Gastrocnemius medialis (tissue), 4 donors: Measurements from ENCODE around the gene SP2.

Experiments used
- CTCF ChIP-seq, 5 experiments: fragments of 450-650 bp in 3 of 5; fragments of 200-600 bp in 2 of 5; sonication (generic) in 2 of 5; IDR thresholded peaks in 4 of 5; conservative IDR thresholded peaks in 1 of 5; 1 replicate in 4 of 5; 2 replicates in 1 of 5; pipeline ENCODE4 v1.5.1; 2016 to 2019; ENCODE audit warnings: antibody characterized with exemption in 5 of 5, mild to moderate bottlenecking in 3 of 5, moderate library complexity in 3 of 5
- POLR2A ChIP-seq, 2 donors: fragments of 450-650 bp; IDR thresholded peaks; one replicate each; pipeline ENCODE4 v1.6.1; 2017; ENCODE audit warnings: antibody characterized with exemption in 2 of 2, mild to moderate bottlenecking in 2 of 2, moderate library complexity in 2 of 2

- TF ChIP-seq CTCF (IDR thresholded peaks at IDR 0.05 in 4 of 5, conservative IDR thresholded peaks at IDR 0.05 in 1 of 5), result no peak
- no peak for TF ChIP-seq POLR2A (IDR thresholded peaks at IDR 0.05)
Measured at GRCh38 chr17:47862621-47863440, 33.2 kb upstream of the SP2 start.
